ENCODE data around the gene GPR146. TPM values are rescaled to one million over a fixed set of nuclear protein-coding genes. Genes with fewer than 3 reads are reported as not detected.
"Not testable (repeated sequence)": the region's sequence is repeated elsewhere in the genome, so short reads cannot be mapped to it uniquely, and the experiment has no call there.

The GPR146 gene
- total and polyA plus RNA-seq, 7 donors: 3.0 to 33.5 (median 10.8) TPM

- no peak for DNase-seq
- Histone ChIP-seq H3K9me3 (no peaks in the 10 kb centered on the region), H3K27me3 (no peaks in the 10 kb centered on the region), H3K27ac (no peak overlapping the region), H3K4me3 (no peak overlapping the region), H3K4me1 (peaks cover 0 to 16% (median 11%) of the 10 kb centered on the region in 4 donors), H3K36me3 (no peaks in the 10 kb centered on the region)
- TF ChIP-seq POLR2A (IDR thresholded peaks at IDR 0.05) (no peak), POLR2AphosphoS5 (IDR thresholded peaks at IDR 0.05) (no peak), EP300 (IDR thresholded peaks at IDR 0.05) (no peak), CTCF (IDR thresholded peaks at IDR 0.05) (no peak)
- 90 to 91% methylated on average over 14 of the region's 14 CpGs for WGBS, 2 donors
- intact Hi-C loops (cut with DNase I): no loop called here
These were observed 23.7 kb downstream of the GPR146 start for GRCh38 chr7:1068013-1068412.

- Histone ChIP-seq H3K27ac (no peak overlapping the region), H3K4me3 (no peak overlapping the region), H3K36me3 (no peaks in the 10 kb centered on the region), H3K27me3 (no peaks in the 10 kb centered on the region), H3K4me1 (peaks cover 0 to 21% (median 11%) of the 10 kb centered on the region in 4 donors), H3K9me3 (no peaks in the 10 kb centered on the region)
- intact Hi-C loops (cut with DNase I): no loop called here
- no peak for DNase-seq
- no peak for TF ChIP-seq POLR2A (IDR thresholded peaks at IDR 0.05)
- WGBS, 2 donors: 85 to 88% methylated on average over 11 of the region's 11 CpGs
These were observed 24.3 kb downstream of the GPR146 start for GRCh38 chr7:1068619-1069018.

- 93 to 95% methylated on average over 42 of the region's 42 CpGs for WGBS, 2 donors
- Histone ChIP-seq H3K27me3 (no peaks in the 10 kb centered on the region), H3K9me3 (no peaks in the 10 kb centered on the region), H3K36me3 (no peaks in the 10 kb centered on the region), H3K4me1 (peaks cover 0 to 15% (median 7%) of the 10 kb centered on the region in 4 donors), H3K4me3 (no peak overlapping the region), H3K27ac (no peak overlapping the region)
- intact Hi-C loops (cut with DNase I): no loop called here
- no peak for DNase-seq
- no peak for TF ChIP-seq POLR2AphosphoS5 (IDR thresholded peaks at IDR 0.05)
- no peak for TF ChIP-seq CTCF (IDR thresholded peaks at IDR 0.05)
- TF ChIP-seq EP300 (IDR thresholded peaks at IDR 0.05): no peak
- TF ChIP-seq POLR2A (IDR thresholded peaks at IDR 0.05): no peak
These were observed 26.2 kb downstream of the GPR146 start for GRCh38 chr7:1070544-1071011.

GRCh38 chr7:1071731-1072254, 27.4 kb downstream of the GPR146 start:
- Histone ChIP-seq H3K4me1 (peaks cover 0 to 8% (median 0%) of the 10 kb centered on the region in 4 donors), H3K9me3 (no peaks in the 10 kb centered on the region), H3K27ac (no peak overlapping the region), H3K4me3 (no peak overlapping the region), H3K27me3 (no peaks in the 10 kb centered on the region), H3K36me3 (no peaks in the 10 kb centered on the region)
- DNase-seq: no peak
- intact Hi-C loops (cut with DNase I): no loop called here
- 94 to 97% methylated on average over 19 of the region's 19 CpGs for WGBS, 2 donors
- TF ChIP-seq POLR2A (IDR thresholded peaks at IDR 0.05) (no peak), POLR2AphosphoS5 (IDR thresholded peaks at IDR 0.05) (no peak), CTCF (IDR thresholded peaks at IDR 0.05) (no peak), EP300 (IDR thresholded peaks at IDR 0.05) (no peak)

- H3K27me3 ChIP-seq: no peaks in the 10 kb centered on the region
- no peak for DNase-seq
- peak overlapping the region in 3 of 4 donors; percentile 11 to 36 (median 23) for H3K4me3 ChIP-seq
- H3K9me3 ChIP-seq: no peaks in the 10 kb centered on the region
- H3K36me3 ChIP-seq: no peaks in the 10 kb centered on the region
- intact Hi-C loops (cut with DNase I): no loop called here
- H3K4me1 ChIP-seq: peaks cover 0 to 8% (median 0%) of the 10 kb centered on the region in 4 donors
- TF ChIP-seq EP300 (IDR thresholded peaks at IDR 0.05) (no peak), POLR2AphosphoS5 (IDR thresholded peaks at IDR 0.05) (no peak), POLR2A (IDR thresholded peaks at IDR 0.05) (no peak), CTCF (IDR thresholded peaks at IDR 0.05) (no peak)
- H3K27ac ChIP-seq: peak overlapping the region in 2 of 4 donors; percentile 2 to 7
- 73 to 88% methylated on average over 61 of the region's 61 CpGs for WGBS, 2 donors
These were observed 29.0 kb downstream of the GPR146 start for GRCh38 chr7:1073142-1073977.

GRCh38 chr7:1074018-1074417, 29.7 kb downstream of the GPR146 start:
- H3K36me3 ChIP-seq; intact Hi-C loops (cut with DNase I); H3K27ac ChIP-seq; H3K4me3 ChIP-seq; H3K4me1 ChIP-seq; H3K9me3 ChIP-seq; H3K27me3 ChIP-seq; DNase-seq: not testable (repeated sequence)
- 94 to 95% methylated on average over 43 of the region's 43 CpGs for WGBS, 2 donors
